Measurements from ENCODE around the gene OTOF. TPM values are rescaled to one million over a fixed set of nuclear protein-coding genes. Genes with fewer than 3 reads are reported as not detected.

The OTOF gene
- polyA plus RNA-seq, 1 of the 3 experiments (the other 2 are of a cell fraction) = not detected

- WGBS (ENCODE audit: low lambda C conversion rate) = 68% methylated on average over 10 of the region's 10 CpGs
- Histone ChIP-seq H2AFZ (ENCODE audit: low read depth) (no peak overlapping the region), H3K4me2 (no peak overlapping the region), H3F3A (replicated peaks; ENCODE audit: insufficient read depth) (no peaks in the 10 kb centered on the region), H3K36me3 (replicated peaks in 1 of 2; ENCODE audit: control insufficient read depth in 1 of 2, insufficient read depth in 2 of 2, low read length in 1 of 2) (no peaks in the 10 kb centered on the region), H3K9ac (no peak overlapping the region), H3K4me1 (ENCODE audit: control insufficient read depth in 1 of 2, insufficient read depth in 2 of 2, low read depth in 1 of 2, low read length in 1 of 2) (no peaks in the 10 kb centered on the region), H4K20me1 (ENCODE audit: insufficient read depth) (no peaks in the 10 kb centered on the region), H3K79me2 (ENCODE audit: insufficient read depth) (no peaks in the 10 kb centered on the region), H3K4me3 (ENCODE audit: low read depth in 2 of 2, low read length in 1 of 2) (no peak overlapping the region), H3K27ac (ENCODE audit: low read depth in 2 of 2, low read length in 1 of 2) (no peak overlapping the region), H3K9me3 (no peaks in the 10 kb centered on the region), H3K9me2 (no peaks in the 10 kb centered on the region), H3K27me3 (ENCODE audit: insufficient read depth) (peaks cover 19% of the 10 kb centered on the region; the same call in 1 of the 2 replicates)
- no peak for DNase-seq
- ChIA-PET CTCF (no interaction called here), POLR2A (no interaction called here)
- no peak for TF ChIP-seq FOXJ3 (CRISPR knock-in tag; IDR thresholded peaks at IDR 0.05)
- no peak for TF ChIP-seq TCF12 (IDR thresholded peaks at IDR 0.05)
- TF ChIP-seq SMC3 (IDR thresholded peaks at IDR 0.05; ENCODE audit: low read depth, low read length) = no peak
- no peak for TF ChIP-seq USF2 (IDR thresholded peaks at IDR 0.05; ENCODE audit: borderline replicate concordance, low read depth, low read length)
- TF ChIP-seq IRF3 (IDR thresholded peaks at IDR 0.05; ENCODE audit: low read depth, low read length) = no peak
- no peak for TF ChIP-seq CTCF (IDR thresholded peaks at IDR 0.05)
- TF ChIP-seq FOSL2 (IDR thresholded peaks at IDR 0.05; ENCODE audit: borderline replicate concordance, low read depth) = no peak
- no peak for TF ChIP-seq SIN3A (IDR thresholded peaks at IDR 0.05; ENCODE audit: borderline replicate concordance, low read depth, low read length)
- TF ChIP-seq TAF1 (IDR thresholded peaks at IDR 0.05; ENCODE audit: borderline replicate concordance, low read depth, low read length) = no peak
- no peak for TF ChIP-seq PBX3 (IDR thresholded peaks at IDR 0.05)
- no peak for TF ChIP-seq JUND (IDR thresholded peaks at IDR 0.05)
- no peak for TF ChIP-seq RAD21 (IDR thresholded peaks at IDR 0.05; ENCODE audit: low read length)
- TF ChIP-seq GATA2 (CRISPR knock-in tag; IDR thresholded peaks at IDR 0.05) = no peak
- no peak for TF ChIP-seq RFX5 (IDR thresholded peaks at IDR 0.05; ENCODE audit: low read length)
- no peak for TF ChIP-seq EZH2phosphoT487 (IDR thresholded peaks at IDR 0.05; ENCODE audit: borderline replicate concordance, low read depth)
- no peak for TF ChIP-seq MXI1 (IDR thresholded peaks at IDR 0.05; ENCODE audit: low read depth, low read length)
- TF ChIP-seq ZBTB33 (IDR thresholded peaks at IDR 0.05; ENCODE audit: borderline replicate concordance, low read depth) = no peak
- TF ChIP-seq RXRA (IDR thresholded peaks at IDR 0.05; ENCODE audit: borderline replicate concordance, low read depth) = no peak
- no peak for TF ChIP-seq USF1 (IDR thresholded peaks at IDR 0.05; ENCODE audit: borderline replicate concordance, low read depth)
Measured at GRCh38 chr2:26493566-26493965, 15.6 kb upstream of the OTOF start.

Data from SK-N-SH (cell line).